ENCODE results near the gene FNDC1.

The FNDC1 gene

GRCh38 chr6:159163901-159164370 lies 5.3 kb upstream of the FNDC1 start:
- DNase-seq = no peak

GRCh38 chr6:159168536-159169192 lies 536 bp upstream of the FNDC1 start:
- DNase-seq = peak; percentile 51

DNA sequence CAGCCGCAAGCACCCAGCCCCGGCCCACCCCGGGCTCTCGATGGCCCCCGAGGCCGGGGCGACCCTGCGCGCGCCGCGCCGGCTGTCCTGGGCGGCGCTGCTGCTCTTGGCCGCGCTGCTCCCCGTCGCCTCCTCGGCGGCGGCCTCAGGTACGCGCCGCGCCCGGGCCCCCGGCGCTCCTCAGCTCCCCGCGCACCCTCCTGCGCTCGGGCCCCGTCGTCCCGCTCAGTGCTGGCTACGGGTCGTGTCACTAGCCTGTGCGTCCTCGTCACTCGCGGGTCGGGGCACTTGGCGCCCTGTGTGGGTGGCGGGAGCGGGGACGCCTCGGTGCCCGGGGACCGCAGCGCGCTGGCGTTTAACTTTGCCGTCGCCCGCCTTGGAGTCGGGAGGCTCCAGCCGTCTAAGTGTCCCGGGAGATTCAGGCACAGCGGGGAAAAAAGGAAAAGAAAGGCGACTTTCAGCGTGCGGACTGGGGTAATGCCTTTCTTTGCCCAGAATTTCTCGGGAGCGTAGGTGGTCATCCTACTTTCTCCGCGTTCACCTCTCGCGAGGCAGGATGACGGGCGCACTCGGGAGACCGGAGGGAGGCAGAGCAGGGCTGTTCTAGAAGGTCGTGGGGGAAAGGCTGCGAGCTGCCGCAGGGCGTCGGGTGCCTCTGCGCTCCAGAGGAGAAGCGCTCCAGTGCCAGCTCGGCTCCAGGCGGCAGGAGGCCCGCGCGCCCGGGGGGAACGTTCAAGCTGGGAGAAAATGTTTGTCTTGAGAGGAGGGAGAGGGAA lies 545 bp downstream of the FNDC1 start:
- peak; percentile 17 for DNase-seq

GRCh38 chr6:159170333-159170672 lies 1.1 kb downstream of the FNDC1 start:
- no peak for DNase-seq

- DNase-seq = no peak
Measured at GRCh38 chr6:159170999-159171712, 2.0 kb downstream of the FNDC1 start.

GRCh38 chr6:159172091-159172491 lies 2.9 kb downstream of the FNDC1 start:
- no peak for DNase-seq

DNA sequence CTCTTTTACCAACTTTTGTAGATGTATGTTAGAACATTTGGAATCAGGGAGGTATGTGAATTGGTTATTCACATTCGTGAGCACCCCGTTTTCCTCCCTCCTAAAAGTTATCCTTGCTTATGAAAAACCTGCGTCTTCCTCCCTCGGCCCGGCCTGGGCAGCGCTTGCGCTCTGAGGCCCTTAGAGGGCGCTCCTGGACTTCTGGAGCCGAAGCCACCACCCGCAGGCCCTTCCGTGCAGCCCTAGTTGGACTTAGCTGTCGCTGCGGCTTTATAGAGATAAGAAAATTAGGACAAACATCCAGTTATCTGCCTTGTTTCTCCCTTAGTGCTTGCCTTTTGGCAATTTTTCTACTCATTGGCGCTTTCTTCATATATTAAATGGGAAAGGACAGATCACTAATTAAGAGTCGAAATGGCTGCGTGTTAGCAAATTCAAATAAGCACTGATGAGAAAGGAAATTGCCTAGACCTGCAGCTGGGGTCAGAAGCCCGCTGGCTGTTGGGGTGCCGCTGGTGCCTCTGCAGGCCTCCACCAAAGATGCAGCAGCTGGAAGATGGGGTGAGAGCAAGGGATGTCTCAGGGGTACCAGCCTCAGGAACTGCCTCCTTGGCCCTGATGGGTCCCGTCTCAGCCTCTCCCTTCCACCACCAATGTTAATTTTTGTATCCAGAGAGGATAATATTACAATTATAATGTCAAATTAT lies 5.2 kb downstream of the FNDC1 start:
- DNase-seq = no peak

- DNase-seq = no peak
Measured at GRCh38 chr6:159176913-159177312, 7.7 kb downstream of the FNDC1 start.

DNA sequence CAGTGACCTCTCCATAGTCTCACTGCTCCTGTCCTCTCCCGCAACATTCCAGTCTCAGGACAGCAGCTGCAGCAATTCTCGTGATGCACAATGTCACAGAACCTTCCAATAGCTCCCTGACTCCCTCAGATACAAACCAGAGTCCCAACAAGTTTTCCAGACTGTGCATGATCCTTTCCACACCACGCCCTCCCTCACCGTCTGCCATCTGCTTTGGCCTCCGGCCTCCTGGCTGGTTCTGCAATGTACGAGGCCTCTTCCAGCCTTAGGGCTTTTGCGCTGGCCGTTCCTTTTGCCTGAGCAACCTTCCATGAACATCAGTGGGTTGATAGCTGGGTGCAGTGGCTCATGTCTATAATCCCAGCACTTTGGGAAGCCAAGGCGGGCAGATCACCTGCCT lies 9.6 kb downstream of the FNDC1 start:
- no peak for DNase-seq

- no peak for DNase-seq
Measured at GRCh38 chr6:159180001-159180400, 10.8 kb downstream of the FNDC1 start.

- no peak for DNase-seq
Measured at GRCh38 chr6:159181914-159182313, 12.7 kb downstream of the FNDC1 start.

DNA sequence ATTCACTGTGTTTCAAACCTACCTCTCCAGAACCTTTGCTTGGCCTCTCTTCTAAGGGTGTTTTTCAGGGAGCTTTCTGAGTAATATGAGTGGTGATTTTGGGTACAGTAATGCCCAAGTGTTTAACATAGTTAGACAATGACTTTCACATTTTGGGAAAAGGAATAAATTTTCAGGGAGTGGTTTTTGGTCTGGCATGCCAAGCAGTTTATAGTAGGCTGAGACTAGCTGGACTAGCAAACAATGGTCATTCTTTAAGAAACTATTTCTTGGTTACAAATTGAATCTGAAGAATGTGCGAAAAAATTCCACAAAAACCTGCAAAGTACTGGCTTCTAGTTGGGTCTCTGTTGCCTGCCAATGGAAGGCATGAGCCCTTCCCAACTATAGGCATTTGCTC lies 15.4 kb downstream of the FNDC1 start:
- no peak for DNase-seq

DNA sequence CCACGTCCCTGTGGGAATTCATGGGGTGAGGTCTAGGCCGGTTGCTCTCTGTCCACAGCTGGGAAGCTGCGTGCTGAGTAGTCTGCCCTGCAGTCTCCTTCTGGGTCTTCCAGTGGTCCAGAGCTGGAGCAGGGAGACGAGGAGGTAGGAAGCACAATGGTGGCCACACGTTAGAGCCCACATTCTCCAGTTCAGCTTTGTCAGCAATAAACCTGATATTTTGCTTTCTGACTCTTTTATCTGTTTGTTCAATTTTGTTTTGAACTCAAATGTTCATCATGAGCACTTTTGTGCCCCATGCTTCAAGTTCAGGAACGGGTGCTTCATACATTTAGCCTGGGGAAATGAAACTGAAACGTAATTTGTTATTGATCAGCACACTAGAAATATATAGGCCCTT lies 21.3 kb downstream of the FNDC1 start:
- DNase-seq = no peak

- DNase-seq = no peak
Measured at GRCh38 chr6:159193923-159194322, 24.7 kb downstream of the FNDC1 start.

GRCh38 chr6:159194421-159194820 lies 25.2 kb downstream of the FNDC1 start:
- DNase-seq = no peak

DNA sequence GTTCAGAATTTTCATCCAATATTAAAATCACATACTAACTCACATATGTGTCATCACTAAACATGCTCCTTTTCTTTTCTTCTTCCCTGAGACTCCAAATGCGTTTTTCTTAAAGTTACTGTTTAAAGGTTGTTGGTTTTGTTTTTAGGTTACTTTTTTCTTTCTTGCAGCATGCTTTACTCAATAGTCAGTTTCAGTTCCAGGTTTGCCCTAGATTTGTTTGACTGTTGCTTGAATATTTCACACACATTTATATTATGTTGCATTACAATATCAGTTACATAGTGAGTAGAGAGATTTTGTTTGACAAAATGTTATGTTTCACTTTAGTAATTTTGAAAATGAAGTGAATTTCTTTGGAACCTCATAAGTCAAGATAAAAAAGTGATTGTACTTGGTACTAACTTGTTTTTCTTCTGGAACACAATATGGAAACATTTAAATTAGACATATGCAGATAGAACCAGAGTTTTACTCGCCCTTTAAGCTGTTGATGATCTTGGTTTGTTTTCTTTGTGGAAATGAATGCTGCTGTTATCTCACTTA lies 27.3 kb downstream of the FNDC1 start:
- no peak for DNase-seq

- DNase-seq = no peak
Measured at GRCh38 chr6:159197251-159197650, 28.1 kb downstream of the FNDC1 start.

- no peak for DNase-seq
Measured at GRCh38 chr6:159201336-159201735, 32.1 kb downstream of the FNDC1 start.

- DNase-seq = no peak
Measured at GRCh38 chr6:159203304-159204005, 34.3 kb downstream of the FNDC1 start.

DNA sequence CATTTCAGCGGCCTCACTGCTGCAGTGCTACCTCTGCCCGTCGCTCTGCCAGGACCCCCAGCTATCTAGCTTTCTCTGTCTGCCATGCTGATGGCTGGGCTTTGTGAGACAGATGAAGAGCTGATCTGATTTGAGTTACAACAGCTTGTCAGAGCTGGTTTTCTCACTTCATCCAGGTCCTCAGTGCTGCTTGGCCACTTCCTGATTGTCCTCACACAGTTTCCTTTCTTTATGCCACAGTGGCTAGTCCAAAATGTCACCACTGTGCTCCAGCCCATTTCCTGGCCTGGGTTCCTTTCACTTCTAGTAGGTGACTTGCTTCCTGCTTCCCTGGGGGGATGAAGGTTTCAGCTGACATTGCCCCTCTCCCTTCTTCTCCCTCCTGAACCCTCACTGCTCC lies 35.4 kb downstream of the FNDC1 start:
- no peak for DNase-seq

DNA sequence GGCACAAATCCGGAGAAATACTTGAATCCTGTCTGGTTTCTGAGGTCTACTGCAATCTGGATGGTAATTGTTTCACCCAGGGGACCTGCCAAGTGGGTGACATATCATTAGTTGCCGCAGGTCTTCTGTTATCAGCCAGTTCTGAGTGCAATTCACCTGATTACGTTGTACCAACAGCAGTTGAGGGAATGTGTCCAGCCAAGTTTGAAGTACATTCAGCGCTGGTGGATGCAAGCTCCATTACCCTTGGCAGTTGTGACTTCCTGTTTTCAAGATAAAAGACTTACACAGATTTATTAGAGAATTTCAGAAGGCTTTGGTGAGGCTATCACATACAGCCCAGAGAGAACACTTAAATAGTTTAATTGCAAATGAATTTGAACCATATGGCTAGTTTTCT lies 42.8 kb downstream of the FNDC1 start:
- peak; percentile 66 for DNase-seq

- no peak for DNase-seq
Measured at GRCh38 chr6:159212525-159213280, 43.5 kb downstream of the FNDC1 start.

Measured in NCI-H524 treated with DMSO at 0.1 percent for 48 hours (cell line).